HCT116 (cell line): ENCODE measurements around the gene ORM1. TPM values are rescaled to one million over a fixed set of nuclear protein-coding genes. Genes with fewer than 3 reads are reported as not detected.

ENCODE experiments used
- ATAC-seq: fragments of 200-7000 bp; cut with Tn5 transposase; 2 replicates; pipeline ENCODE4 v1.9.1; 2020; ENCODE audit warnings: mild to moderate bottlenecking, moderate library complexity
- BruUV-seq: library from RNA; stranded (reverse); fragments of 400-500 nt; replicated peaks from 2 replicates; lab custom pipeline; 2021; lab: Mats Ljungman, UMichigan
- CTCF ChIA-PET: fragments of 300-600 bp; sonication (Branson Sonifier 250); formaldehyde crosslinking; loops from one replicate; lab custom pipeline; 2021; ENCODE audit warnings: antibody characterized with exemption; lab: Charles Lee
- POLR2A ChIA-PET: fragments of 300-600, 350-600 bp; sonication (Branson Sonifier 250); formaldehyde crosslinking; loops from one replicate; lab custom pipeline; 2021; ENCODE audit warnings: antibody characterized with exemption; lab: Charles Lee
- RAD21 ChIA-PET, 2 experiments: fragments of 300-600 bp; sonication (Branson Sonifier 250); formaldehyde crosslinking; loops; one replicate each; lab custom pipeline; 2023; ENCODE audit warnings: low total read pairs in 2 of 2; ENCODE audit not compliant: uncharacterized antibody in 2 of 2, unreplicated experiment in 2 of 2, low non-redundant PET in 1 of 2; lab: Charles Lee
- DNase-seq: peaks from one replicate; pipeline ENCODE4 v3.0.0-alpha.2; 2010; ENCODE audit warnings: low read depth, low spot score
- H2AFZ ChIP-seq: fragments of 200-600 bp; shearing (Covaris generic), sonication (generic); 2 replicates; pipeline ENCODE4 v1.6.1; 2017; ENCODE audit warnings: low read depth, mixed run types, mixed read lengths, antibody characterized with exemption, low read length; ENCODE audit not compliant: poor library complexity, severe bottlenecking
- H3K27ac ChIP-seq: 2 replicates; pipeline ENCODE4 v1.5.1; 2012; ENCODE audit warnings: low read depth, low read length
- H3K27me3 ChIP-seq: fragments of 200-600 bp; sonication (generic); 2 replicates; pipeline ENCODE4 v1.6.1; 2016; ENCODE audit warnings: mixed run types, low read length, mixed read lengths; ENCODE audit not compliant: insufficient read depth
- H3K36me3 ChIP-seq, 2 experiments: fragments of 200-500 bp in 1 of 2; fragments of 200-600 bp in 1 of 2; sonication (Bioruptor generic) in 1 of 2; sonication (generic) in 1 of 2; 2 replicates each; pipeline versions ENCODE4 v1.5.1 to v1.6.1; 2014 to 2016; ENCODE audit warnings: low read length in 2 of 2, inconsistent platforms in 1 of 2, mixed read lengths in 1 of 2, mixed run types in 1 of 2; ENCODE audit not compliant: insufficient read depth in 2 of 2, control insufficient read depth in 1 of 2
- H3K4me1 ChIP-seq, 2 experiments: fragments of 200-600 bp in 1 of 2; sonication (generic) in 1 of 2; 2 replicates each; pipeline versions ENCODE4 v1.5.1 to v1.6.1; 2012 to 2017; ENCODE audit warnings: low read length in 2 of 2, inconsistent platforms in 1 of 2, mild to moderate bottlenecking in 1 of 2, mixed read lengths in 1 of 2, mixed run types in 1 of 2, moderate library complexity in 1 of 2; ENCODE audit not compliant: insufficient read depth in 2 of 2, control insufficient read depth in 1 of 2
- H3K4me2 ChIP-seq: fragments of 200-600 bp; sonication (generic); 2 replicates; pipeline ENCODE4 v1.6.1; 2017; ENCODE audit warnings: mixed run types, low read length, mixed read lengths
- H3K4me3 ChIP-seq, 2 experiments: fragments of 200-600 bp in 1 of 2; sonication (generic) in 1 of 2; replicated peaks in 1 of 2; 2 replicates each; pipeline ENCODE4 v1.5.1; 2011 to 2016; ENCODE audit warnings: low read length in 2 of 2, control low read depth in 1 of 2, low read depth in 1 of 2, mild to moderate bottlenecking in 1 of 2, mixed read lengths in 1 of 2, mixed run types in 1 of 2
- H3K79me2 ChIP-seq: fragments of 200-600 bp; sonication (generic); 2 replicates; pipeline ENCODE4 v1.6.1; 2017; ENCODE audit warnings: mild to moderate bottlenecking, mixed run types, low read length, moderate library complexity, mixed read lengths; ENCODE audit not compliant: insufficient read depth
- H3K9ac ChIP-seq: fragments of 200-600 bp; sonication (generic); 2 replicates; pipeline ENCODE4 v1.6.1; 2016; ENCODE audit warnings: low read length, mixed read lengths
- H3K9me2 ChIP-seq: fragments of 200-600 bp; sonication (generic), shearing (Covaris generic); 2 replicates; pipeline ENCODE4 v1.6.1; 2017; ENCODE audit warnings: mixed run types, mild to moderate bottlenecking, moderate library complexity; ENCODE audit not compliant: insufficient read depth
- H3K9me3 ChIP-seq, 2 experiments: fragments of 200-500 bp in 1 of 2; fragments of 200-600 bp in 1 of 2; sonication (Bioruptor generic) in 1 of 2; sonication (generic) in 1 of 2; 2 replicates each; pipeline ENCODE4 v1.6.1; 2014 to 2017; ENCODE audit warnings: low read length in 2 of 2, mixed read lengths in 2 of 2, inconsistent platforms in 1 of 2, low read depth in 1 of 2, mild to moderate bottlenecking in 1 of 2, mixed run types in 1 of 2, moderate library complexity in 1 of 2; ENCODE audit not compliant: control insufficient read depth in 1 of 2, insufficient read depth in 1 of 2
- H4K20me1 ChIP-seq: fragments of 200-600 bp; sonication (generic), shearing (Covaris generic); 2 replicates; pipeline ENCODE4 v1.6.1; 2017; ENCODE audit warnings: mixed run types, mild to moderate bottlenecking, moderate library complexity; ENCODE audit not compliant: insufficient read depth
- ATF3 ChIP-seq: IDR thresholded peaks from 2 replicates; pipeline ENCODE4 v1.6.1; 2012
- CBX3 ChIP-seq: IDR thresholded peaks from 2 replicates; pipeline ENCODE4 v1.6.1; 2012; ENCODE audit warnings: low read depth
- CEBPB ChIP-seq: IDR thresholded peaks from 2 replicates; pipeline ENCODE4 v1.6.1; 2012; ENCODE audit warnings: low read depth
- CTCF ChIP-seq, 3 experiments: fragments of 200-600 bp in 1 of 3; sonication (generic) in 1 of 3; IDR thresholded peaks in 2 of 3; conservative IDR thresholded peaks in 1 of 3; 2 replicates each; pipeline ENCODE4 v1.5.1; 2012 to 2017; ENCODE audit warnings: low read depth in 2 of 3, low read length in 2 of 3, antibody characterized with exemption in 1 of 3, borderline replicate concordance in 1 of 3, control low read depth in 1 of 3, mild to moderate bottlenecking in 1 of 3, mixed read lengths in 1 of 3, mixed run types in 1 of 3, moderate library complexity in 1 of 3; ENCODE audit not compliant: insufficient read depth in 1 of 3
- ELF1 ChIP-seq: IDR thresholded peaks from 2 replicates; pipeline ENCODE4 v1.6.1; 2012; ENCODE audit warnings: low read depth, borderline replicate concordance
- EZH2phosphoT487 ChIP-seq: fragments of 200-600 bp; IDR thresholded peaks from 2 replicates; pipeline ENCODE4 v1.6.1; 2018; ENCODE audit warnings: antibody characterized with exemption, borderline replicate concordance
- JUND ChIP-seq: IDR thresholded peaks from 2 replicates; pipeline ENCODE4 v1.6.1; 2012
- MAX ChIP-seq: IDR thresholded peaks from 2 replicates; pipeline ENCODE4 v1.6.1; 2012
- POLR2A ChIP-seq: IDR thresholded peaks from 2 replicates; pipeline ENCODE4 v1.7.0; 2011; ENCODE audit warnings: borderline replicate concordance; ENCODE audit not compliant: insufficient read depth, insufficient read length; ENCODE audit errors: extremely low read depth
- POLR2AphosphoS5 ChIP-seq: IDR thresholded peaks from 2 replicates; pipeline ENCODE4 v1.6.1; 2011; ENCODE audit warnings: mild to moderate bottlenecking, low read depth, low read length, moderate library complexity
- REST ChIP-seq: IDR thresholded peaks from 2 replicates; pipeline ENCODE4 v1.6.1; 2012; ENCODE audit warnings: low read depth
- SP1 ChIP-seq: IDR thresholded peaks from 2 replicates; pipeline ENCODE4 v1.6.1; 2012; ENCODE audit warnings: low read depth
- TCF7L2 ChIP-seq: IDR thresholded peaks from 2 replicates; pipeline ENCODE4 v1.7.0; 2011; ENCODE audit warnings: borderline replicate concordance, inconsistent platforms; ENCODE audit not compliant: insufficient read depth, insufficient read length; ENCODE audit errors: extremely low read depth
- ZBTB33 ChIP-seq: IDR thresholded peaks from 2 replicates; pipeline ENCODE4 v1.6.1; 2011; ENCODE audit warnings: mild to moderate bottlenecking, low read length, moderate library complexity; ENCODE audit not compliant: insufficient replicate concordance; ENCODE audit errors: extremely low read depth
- ZFX ChIP-seq: fragments of 450-650 bp; IDR thresholded peaks from 2 replicates; pipeline ENCODE4 v1.6.1; 2017
- intact Hi-C: fragments of 100-400 bp; cut with micrococcal nuclease; formaldehyde crosslinking; loops from 2 replicates; pipeline ENCODE4 v1.10.0; 2022
- total RNA-seq: library from RNA; stranded (reverse); gene quantifications from one replicate; pipeline ENCODE4 v1.2.1, GENCODE V29; 2021; ENCODE audit not compliant: unreplicated experiment

ORM1 gene
- total RNA-seq, 1 experiment from 2014 or later: 5.6 TPM

GRCh38 chr9:114343471-114344187 is 20.7 kb downstream of the ORM1 start (continued):
- TF ChIP-seq ZBTB33 (no peak), CBX3 (no peak), JUND (no peak), TCF7L2 (no peak), SP1 (no peak), CTCF (IDR thresholded peaks at IDR 0.05 in 2 of 3, conservative IDR thresholded peaks at IDR 0.05 in 1 of 3; ENCODE audit: borderline replicate concordance in 1 of 3, insufficient read depth in 1 of 3, low read depth in 2 of 3, low read length in 2 of 3) (no peak), ZFX (no peak)

GRCh38 chr9:114344188-114344566 is 21.3 kb downstream of the ORM1 start:
- peaks cover 8 to 9% of the 10 kb centered on the region in 2 experiments; a peak in 3 of 4 replicates for H3K4me1 ChIP-seq
- CTCF ChIA-PET: no interaction called here
- H3K36me3 ChIP-seq: peaks cover 0 to 2% of the 10 kb centered on the region in 2 experiments; a peak in 1 of 4 replicates
- no peaks in the 10 kb centered on the region for H3K9me2 ChIP-seq
- no peak overlapping the region for H3K4me2 ChIP-seq
- RAD21 ChIA-PET: no interaction called here
- H3K4me3 ChIP-seq: no peak overlapping the region
- intact Hi-C loops: no loop called here
- BruUV-seq: no TSS peak
- H3K9ac ChIP-seq: no peak overlapping the region
- no peak overlapping the region for H2AFZ ChIP-seq
- no peaks in the 10 kb centered on the region for H3K9me3 ChIP-seq
- no peaks in the 10 kb centered on the region for H4K20me1 ChIP-seq
- POLR2A ChIA-PET: no interaction called here
- no peak for DNase-seq
- H3K79me2 ChIP-seq: no peaks in the 10 kb centered on the region
- no peak overlapping the region for H3K27ac ChIP-seq
- H3K27me3 ChIP-seq: no peaks in the 10 kb centered on the region
- no peak for ATAC-seq
- no peak for TF ChIP-seq CEBPB
- no peak for TF ChIP-seq ZFX
- no peak for TF ChIP-seq EZH2phosphoT487
- TF ChIP-seq MAX: no peak
- TF ChIP-seq ATF3: no peak
- TF ChIP-seq ELF1: no peak
- TF ChIP-seq SP1: no peak
- no peak for TF ChIP-seq POLR2AphosphoS5
- no peak for TF ChIP-seq POLR2A
- TF ChIP-seq REST: no peak
